ENCODE measurements around the gene RAB6B. TPM values are rescaled to one million over a fixed set of nuclear protein-coding genes. Genes with fewer than 3 reads are reported as not detected.

RAB6B gene
- total RNA-seq, 1 experiment from 2014 or later: 18.0 TPM

DNA sequence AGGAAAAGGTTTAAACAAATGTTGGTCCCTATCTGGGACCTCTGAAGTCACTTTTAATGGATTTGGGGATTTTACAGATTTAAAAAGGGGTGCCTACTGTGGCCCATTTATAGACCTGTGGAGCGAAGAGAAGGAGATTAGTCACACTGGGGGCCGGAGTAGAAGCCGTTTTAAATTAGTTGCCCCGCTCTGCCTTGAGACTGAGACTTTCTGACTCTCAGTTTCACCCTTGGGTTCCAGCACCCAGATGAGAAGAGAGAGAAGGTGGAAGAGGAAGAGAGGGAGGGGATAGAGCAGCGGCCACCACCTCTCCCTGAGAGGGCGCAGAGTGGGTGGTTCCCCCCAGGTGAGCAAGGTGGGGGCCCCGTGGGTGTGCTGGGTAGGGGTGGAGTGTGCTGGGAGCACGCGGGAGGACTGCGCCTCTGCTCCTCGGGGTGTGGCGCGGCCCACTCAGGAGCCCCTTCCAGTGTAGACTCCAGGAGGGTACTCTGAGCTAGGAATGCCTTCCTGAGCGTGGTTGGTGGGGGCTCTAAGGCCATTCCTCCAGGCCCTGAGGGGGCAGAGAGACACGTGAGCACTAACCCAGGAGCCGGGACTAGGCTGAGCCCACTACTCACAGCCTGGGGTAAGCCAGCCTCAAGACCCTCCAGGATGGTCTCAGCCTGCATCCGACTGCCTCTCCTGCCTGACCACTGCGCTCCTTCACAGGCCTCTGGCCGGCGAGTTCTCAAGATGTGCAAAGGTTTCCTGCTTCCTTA lies 32.6 kb upstream of the RAB6B start:
- no peaks in the 10 kb centered on the region for H3K9me3 Mint-ChIP-seq
- no peak overlapping the region for H3K27ac Mint-ChIP-seq
- no peaks in the 10 kb centered on the region for H3K36me3 Mint-ChIP-seq
- H3K4me1 Mint-ChIP-seq: peaks cover 11% of the 10 kb centered on the region
- DNase-seq (ENCODE audit: low spot score): no peak
- ChIA-PET CTCF (interaction anchor here (0.6 to 1.6 kb wide), 10 partner anchors 9 to 284 kb away, joined by 3 to 9 read pairs (median 5); no protein-coding TSS in a partner anchor), POLR2A (no interaction called here)
- TF ChIP-seq, protein P1, sequence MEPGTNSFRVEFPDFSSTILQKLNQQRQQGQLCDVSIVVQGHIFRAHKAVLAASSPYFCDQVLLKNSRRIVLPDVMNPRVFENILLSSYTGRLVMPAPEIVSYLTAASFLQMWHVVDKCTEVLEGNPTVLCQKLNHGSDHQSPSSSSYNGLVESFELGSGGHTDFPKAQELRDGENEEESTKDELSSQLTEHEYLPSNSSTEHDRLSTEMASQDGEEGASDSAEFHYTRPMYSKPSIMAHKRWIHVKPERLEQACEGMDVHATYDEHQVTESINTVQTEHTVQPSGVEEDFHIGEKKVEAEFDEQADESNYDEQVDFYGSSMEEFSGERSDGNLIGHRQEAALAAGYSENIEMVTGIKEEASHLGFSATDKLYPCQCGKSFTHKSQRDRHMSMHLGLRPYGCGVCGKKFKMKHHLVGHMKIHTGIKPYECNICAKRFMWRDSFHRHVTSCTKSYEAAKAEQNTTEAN (CRISPR knock-in tag; IDR thresholded peaks at IDR 0.05): no peak
- no peak for ATAC-seq
- H3K4me3 Mint-ChIP-seq: peak overlapping the region; percentile 64
- H3K27me3 Mint-ChIP-seq (ENCODE audit: low read depth): peaks cover 22% of the 10 kb centered on the region

DNA sequence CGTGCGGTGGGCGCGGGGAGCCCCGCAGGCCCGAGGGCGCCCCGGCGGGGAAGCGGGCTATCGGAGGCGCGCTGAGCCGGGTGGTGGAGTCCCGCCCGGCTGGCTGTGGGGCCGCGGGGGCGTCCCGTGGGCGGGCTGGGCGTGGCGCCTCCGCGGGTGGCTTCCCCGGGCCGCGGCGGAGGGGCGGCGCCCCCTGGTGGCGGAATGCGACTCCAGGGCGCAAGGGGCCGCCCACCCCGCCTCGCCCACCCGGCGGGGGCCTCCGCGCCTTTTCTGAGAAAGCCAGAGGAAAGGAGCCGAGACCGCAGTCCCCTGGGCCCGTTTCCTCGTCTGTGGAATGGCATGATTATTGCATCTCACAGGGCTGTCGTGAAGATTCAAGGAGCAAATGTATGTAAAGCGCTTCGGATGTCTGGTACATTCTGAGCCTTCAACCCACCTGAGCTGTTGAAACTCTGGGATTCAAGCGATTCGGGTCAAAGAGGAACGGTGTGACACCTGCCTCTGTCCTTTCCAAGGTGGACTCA lies 31.9 kb upstream of the RAB6B start:
- DNase-seq (ENCODE audit: low spot score) (peak; percentile 53), ATAC-seq (peak; percentile 55)
- ChIA-PET CTCF (interaction anchor here (0.6 to 1.6 kb wide), 9 partner anchors 9 to 284 kb away, joined by 3 to 9 read pairs (median 5); no protein-coding TSS in a partner anchor), POLR2A (no interaction called here)
- peaks cover 22% of the 10 kb centered on the region for H3K27me3 Mint-ChIP-seq (ENCODE audit: low read depth)
- H3K9me3 Mint-ChIP-seq: no peaks in the 10 kb centered on the region
- H3K36me3 Mint-ChIP-seq: no peaks in the 10 kb centered on the region
- H3K4me1 Mint-ChIP-seq: peaks cover 11% of the 10 kb centered on the region
- peak overlapping the region; percentile 72 for H3K4me3 Mint-ChIP-seq
- H3K27ac Mint-ChIP-seq: no peak overlapping the region
- TF ChIP-seq ZNF138 (CRISPR knock-in tag; conservative IDR thresholded peaks at IDR 0.05): no peak
- TF ChIP-seq SP1 (CRISPR knock-in tag; conservative IDR thresholded peaks at IDR 0.05): peak; percentile 54
- no peak for TF ChIP-seq CREB1 (CRISPR knock-in tag; IDR thresholded peaks at IDR 0.05)
- no peak for TF ChIP-seq ZNF232 (CRISPR knock-in tag; IDR thresholded peaks at IDR 0.05)
- peak; percentile 34; the same call in 1 of the 2 replicates for TF ChIP-seq ZNF423 (CRISPR knock-in tag; IDR thresholded peaks at IDR 0.05)
- TF ChIP-seq, protein P2, sequence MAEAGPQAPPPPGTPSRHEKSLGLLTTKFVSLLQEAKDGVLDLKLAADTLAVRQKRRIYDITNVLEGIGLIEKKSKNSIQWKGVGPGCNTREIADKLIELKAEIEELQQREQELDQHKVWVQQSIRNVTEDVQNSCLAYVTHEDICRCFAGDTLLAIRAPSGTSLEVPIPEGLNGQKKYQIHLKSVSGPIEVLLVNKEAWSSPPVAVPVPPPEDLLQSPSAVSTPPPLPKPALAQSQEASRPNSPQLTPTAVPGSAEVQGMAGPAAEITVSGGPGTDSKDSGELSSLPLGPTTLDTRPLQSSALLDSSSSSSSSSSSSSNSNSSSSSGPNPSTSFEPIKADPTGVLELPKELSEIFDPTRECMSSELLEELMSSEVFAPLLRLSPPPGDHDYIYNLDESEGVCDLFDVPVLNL (CRISPR knock-in tag; IDR thresholded peaks at IDR 0.05; ENCODE audit: borderline replicate concordance, low read depth): no peak
- TF ChIP-seq, protein P3, sequence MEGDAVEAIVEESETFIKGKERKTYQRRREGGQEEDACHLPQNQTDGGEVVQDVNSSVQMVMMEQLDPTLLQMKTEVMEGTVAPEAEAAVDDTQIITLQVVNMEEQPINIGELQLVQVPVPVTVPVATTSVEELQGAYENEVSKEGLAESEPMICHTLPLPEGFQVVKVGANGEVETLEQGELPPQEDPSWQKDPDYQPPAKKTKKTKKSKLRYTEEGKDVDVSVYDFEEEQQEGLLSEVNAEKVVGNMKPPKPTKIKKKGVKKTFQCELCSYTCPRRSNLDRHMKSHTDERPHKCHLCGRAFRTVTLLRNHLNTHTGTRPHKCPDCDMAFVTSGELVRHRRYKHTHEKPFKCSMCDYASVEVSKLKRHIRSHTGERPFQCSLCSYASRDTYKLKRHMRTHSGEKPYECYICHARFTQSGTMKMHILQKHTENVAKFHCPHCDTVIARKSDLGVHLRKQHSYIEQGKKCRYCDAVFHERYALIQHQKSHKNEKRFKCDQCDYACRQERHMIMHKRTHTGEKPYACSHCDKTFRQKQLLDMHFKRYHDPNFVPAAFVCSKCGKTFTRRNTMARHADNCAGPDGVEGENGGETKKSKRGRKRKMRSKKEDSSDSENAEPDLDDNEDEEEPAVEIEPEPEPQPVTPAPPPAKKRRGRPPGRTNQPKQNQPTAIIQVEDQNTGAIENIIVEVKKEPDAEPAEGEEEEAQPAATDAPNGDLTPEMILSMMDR (IDR thresholded peaks at IDR 0.05): peak; percentile 83
- TF ChIP-seq, protein P4, sequence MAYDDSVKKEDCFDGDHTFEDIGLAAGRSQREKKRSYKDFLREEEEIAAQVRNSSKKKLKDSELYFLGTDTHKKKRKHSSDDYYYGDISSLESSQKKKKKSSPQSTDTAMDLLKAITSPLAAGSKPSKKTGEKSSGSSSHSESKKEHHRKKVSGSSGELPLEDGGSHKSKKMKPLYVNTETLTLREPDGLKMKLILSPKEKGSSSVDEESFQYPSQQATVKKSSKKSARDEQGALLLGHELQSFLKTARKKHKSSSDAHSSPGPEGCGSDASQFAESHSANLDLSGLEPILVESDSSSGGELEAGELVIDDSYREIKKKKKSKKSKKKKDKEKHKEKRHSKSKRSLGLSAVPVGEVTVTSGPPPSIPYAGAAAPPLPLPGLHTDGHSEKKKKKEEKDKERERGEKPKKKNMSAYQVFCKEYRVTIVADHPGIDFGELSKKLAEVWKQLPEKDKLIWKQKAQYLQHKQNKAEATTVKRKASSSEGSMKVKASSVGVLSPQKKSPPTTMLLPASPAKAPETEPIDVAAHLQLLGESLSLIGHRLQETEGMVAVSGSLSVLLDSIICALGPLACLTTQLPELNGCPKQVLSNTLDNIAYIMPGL (CRISPR knock-in tag; IDR thresholded peaks at IDR 0.05): 0 out of 2 replicates have a peak, but pooled peaks have one; percentile 5
- peak; percentile 45; the same call in 1 of the 2 replicates for TF ChIP-seq TEAD1 (CRISPR knock-in tag; IDR thresholded peaks at IDR 0.05)

DNA sequence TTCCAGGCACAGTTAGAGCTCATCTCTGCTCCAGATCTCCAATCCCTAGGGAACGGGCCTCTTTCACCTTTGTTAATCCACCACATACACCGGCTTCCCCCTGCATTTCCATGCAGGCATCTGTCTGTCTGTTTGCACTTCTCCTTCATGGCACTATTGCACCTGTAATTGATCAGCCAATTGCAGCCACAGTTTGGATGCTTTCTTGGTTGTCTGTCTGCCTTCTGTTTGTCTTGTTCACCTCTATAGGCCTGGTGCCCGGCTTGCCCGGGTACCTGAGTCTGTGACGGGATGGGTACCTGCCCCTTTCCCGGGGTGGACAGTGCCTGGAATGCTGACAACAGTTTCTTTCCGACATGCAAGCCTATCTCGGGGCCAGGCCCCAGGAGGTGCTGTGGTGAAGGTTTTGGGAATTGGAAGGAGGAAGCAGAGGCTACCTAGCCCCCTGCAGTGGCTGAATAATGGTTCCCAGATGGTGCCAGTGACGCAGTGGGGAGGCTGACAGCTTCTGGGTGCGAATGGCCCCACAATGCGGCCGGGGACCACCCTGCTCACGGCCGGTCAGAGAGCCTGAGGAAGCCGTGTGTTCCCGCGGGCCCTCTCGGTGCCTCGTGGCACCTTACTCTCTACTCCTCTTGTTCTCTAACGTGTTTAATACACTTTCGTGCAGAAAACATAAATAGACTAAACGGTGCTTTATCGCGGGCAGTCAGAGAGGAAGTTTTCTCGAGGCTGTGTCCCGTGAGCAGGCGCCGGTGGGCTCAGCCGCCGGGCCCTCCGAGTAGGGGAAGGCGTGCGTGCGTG lies 31.3 kb upstream of the RAB6B start:
- ATAC-seq (peak; percentile 62), DNase-seq (ENCODE audit: low spot score) (peak; percentile 42)
- Mint-ChIP-seq H3K4me1 (peaks cover 11% of the 10 kb centered on the region), H3K4me3 (peak overlapping the region; percentile 72), H3K27me3 (ENCODE audit: low read depth) (peaks cover 22% of the 10 kb centered on the region), H3K27ac (no peak overlapping the region), H3K9me3 (no peaks in the 10 kb centered on the region), H3K36me3 (no peaks in the 10 kb centered on the region)
- CTCF ChIA-PET: interaction anchor here (0.7 to 1.6 kb wide), 5 partner anchors 17 to 50 kb away, joined by 3 to 7 read pairs (median 4); partner anchors contain the start of gene RAB6B
- POLR2A ChIA-PET: no interaction called here
- TF ChIP-seq SMAD4 (CRISPR knock-in tag; IDR thresholded peaks at IDR 0.05) (no peak), NFYB (CRISPR knock-in tag; conservative IDR thresholded peaks at IDR 0.05; ENCODE audit: low read depth) (peak; percentile 13; the same call in 1 of the 2 replicates), ZNF423 (CRISPR knock-in tag; IDR thresholded peaks at IDR 0.05) (peak; percentile 58; the same call in 1 of the 2 replicates)
- TF ChIP-seq, protein P5, sequence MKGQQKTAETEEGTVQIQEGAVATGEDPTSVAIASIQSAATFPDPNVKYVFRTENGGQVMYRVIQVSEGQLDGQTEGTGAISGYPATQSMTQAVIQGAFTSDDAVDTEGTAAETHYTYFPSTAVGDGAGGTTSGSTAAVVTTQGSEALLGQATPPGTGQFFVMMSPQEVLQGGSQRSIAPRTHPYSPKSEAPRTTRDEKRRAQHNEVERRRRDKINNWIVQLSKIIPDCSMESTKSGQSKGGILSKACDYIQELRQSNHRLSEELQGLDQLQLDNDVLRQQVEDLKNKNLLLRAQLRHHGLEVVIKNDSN (CRISPR knock-in tag; IDR thresholded peaks at IDR 0.05): no peak
- TF ChIP-seq, protein P6, sequence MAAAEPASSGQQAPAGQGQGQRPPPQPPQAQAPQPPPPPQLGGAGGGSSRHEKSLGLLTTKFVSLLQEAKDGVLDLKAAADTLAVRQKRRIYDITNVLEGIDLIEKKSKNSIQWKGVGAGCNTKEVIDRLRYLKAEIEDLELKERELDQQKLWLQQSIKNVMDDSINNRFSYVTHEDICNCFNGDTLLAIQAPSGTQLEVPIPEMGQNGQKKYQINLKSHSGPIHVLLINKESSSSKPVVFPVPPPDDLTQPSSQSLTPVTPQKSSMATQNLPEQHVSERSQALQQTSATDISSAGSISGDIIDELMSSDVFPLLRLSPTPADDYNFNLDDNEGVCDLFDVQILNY (CRISPR knock-in tag; IDR thresholded peaks at IDR 0.05): no peak
- TF ChIP-seq, protein P7, sequence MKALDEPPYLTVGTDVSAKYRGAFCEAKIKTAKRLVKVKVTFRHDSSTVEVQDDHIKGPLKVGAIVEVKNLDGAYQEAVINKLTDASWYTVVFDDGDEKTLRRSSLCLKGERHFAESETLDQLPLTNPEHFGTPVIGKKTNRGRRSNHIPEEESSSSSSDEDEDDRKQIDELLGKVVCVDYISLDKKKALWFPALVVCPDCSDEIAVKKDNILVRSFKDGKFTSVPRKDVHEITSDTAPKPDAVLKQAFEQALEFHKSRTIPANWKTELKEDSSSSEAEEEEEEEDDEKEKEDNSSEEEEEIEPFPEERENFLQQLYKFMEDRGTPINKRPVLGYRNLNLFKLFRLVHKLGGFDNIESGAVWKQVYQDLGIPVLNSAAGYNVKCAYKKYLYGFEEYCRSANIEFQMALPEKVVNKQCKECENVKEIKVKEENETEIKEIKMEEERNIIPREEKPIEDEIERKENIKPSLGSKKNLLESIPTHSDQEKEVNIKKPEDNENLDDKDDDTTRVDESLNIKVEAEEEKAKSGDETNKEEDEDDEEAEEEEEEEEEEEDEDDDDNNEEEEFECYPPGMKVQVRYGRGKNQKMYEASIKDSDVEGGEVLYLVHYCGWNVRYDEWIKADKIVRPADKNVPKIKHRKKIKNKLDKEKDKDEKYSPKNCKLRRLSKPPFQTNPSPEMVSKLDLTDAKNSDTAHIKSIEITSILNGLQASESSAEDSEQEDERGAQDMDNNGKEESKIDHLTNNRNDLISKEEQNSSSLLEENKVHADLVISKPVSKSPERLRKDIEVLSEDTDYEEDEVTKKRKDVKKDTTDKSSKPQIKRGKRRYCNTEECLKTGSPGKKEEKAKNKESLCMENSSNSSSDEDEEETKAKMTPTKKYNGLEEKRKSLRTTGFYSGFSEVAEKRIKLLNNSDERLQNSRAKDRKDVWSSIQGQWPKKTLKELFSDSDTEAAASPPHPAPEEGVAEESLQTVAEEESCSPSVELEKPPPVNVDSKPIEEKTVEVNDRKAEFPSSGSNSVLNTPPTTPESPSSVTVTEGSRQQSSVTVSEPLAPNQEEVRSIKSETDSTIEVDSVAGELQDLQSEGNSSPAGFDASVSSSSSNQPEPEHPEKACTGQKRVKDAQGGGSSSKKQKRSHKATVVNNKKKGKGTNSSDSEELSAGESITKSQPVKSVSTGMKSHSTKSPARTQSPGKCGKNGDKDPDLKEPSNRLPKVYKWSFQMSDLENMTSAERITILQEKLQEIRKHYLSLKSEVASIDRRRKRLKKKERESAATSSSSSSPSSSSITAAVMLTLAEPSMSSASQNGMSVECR (CRISPR knock-in tag; IDR thresholded peaks at IDR 0.05; ENCODE audit: borderline replicate concordance): 0 out of 2 replicates have a peak, but pooled peaks have one; percentile 16
